MM.1S (cell line): Measurements from ENCODE around the gene OPRM1.

Source experiments
- DNase-seq: peaks from one replicate; pipeline ENCODE4 v3.0.0-alpha.2; 2015
- H2AFZ ChIP-seq: fragments of 300-600 bp; sonication (generic); 2 replicates; pipeline ENCODE4 v1.6.0; 2016; ENCODE audit warnings: antibody characterized with exemption, low read length
- H3F3A ChIP-seq: fragments of 300-600 bp; sonication (generic); 2 replicates; pipeline ENCODE4 v1.6.1; 2016; ENCODE audit warnings: mild to moderate bottlenecking, antibody characterized with exemption, low read length, moderate library complexity, mixed read lengths; ENCODE audit not compliant: insufficient read depth
- H3K27ac ChIP-seq: fragments of 300-600 bp; sonication (generic); 2 replicates; pipeline ENCODE4 v1.5.1; 2016; ENCODE audit warnings: mild to moderate bottlenecking, low read length
- H3K27me3 ChIP-seq: fragments of 300-600 bp; sonication (generic); replicated peaks from 2 replicates; pipeline ENCODE4 v1.6.0; 2016; ENCODE audit warnings: low read length; ENCODE audit not compliant: insufficient read depth
- H3K36me3 ChIP-seq: fragments of 300-600 bp; sonication (generic); replicated peaks from 2 replicates; pipeline ENCODE4 v1.6.1; 2016; ENCODE audit warnings: mild to moderate bottlenecking, low read length, mixed read lengths; ENCODE audit not compliant: insufficient read depth
- H3K4me1 ChIP-seq: fragments of 300-600 bp; sonication (generic); 2 replicates; pipeline ENCODE4 v1.6.1; 2016; ENCODE audit warnings: low read length, mixed read lengths
- H3K4me2 ChIP-seq: fragments of 300-600 bp; sonication (generic); 2 replicates; pipeline ENCODE4 v1.6.0; 2016; ENCODE audit warnings: low read depth, low read length
- H3K4me3 ChIP-seq: fragments of 300-600 bp; sonication (generic); 2 replicates; pipeline ENCODE4 v1.5.1; 2016; ENCODE audit warnings: low read length, mixed read lengths
- H3K79me2 ChIP-seq: fragments of 300-600 bp; sonication (generic); 2 replicates; pipeline ENCODE4 v1.6.1; 2016; ENCODE audit warnings: mixed run types, low read length, mixed read lengths
- H3K9ac ChIP-seq: fragments of 300-600 bp; sonication (generic); 2 replicates; pipeline ENCODE4 v1.6.1; 2016; ENCODE audit warnings: low read length, mixed read lengths
- H3K9me2 ChIP-seq: fragments of 300-600 bp; sonication (generic); replicated peaks from 2 replicates; pipeline ENCODE4 v1.6.1; 2016; ENCODE audit warnings: mild to moderate bottlenecking, low read length, mixed read lengths; ENCODE audit not compliant: insufficient read depth
- H3K9me3 ChIP-seq: fragments of 300-600 bp; sonication (generic); replicated peaks from 2 replicates; pipeline ENCODE4 v1.6.1; 2016; ENCODE audit warnings: mild to moderate bottlenecking, low read length, mixed read lengths; ENCODE audit not compliant: insufficient read depth
- H4K20me1 ChIP-seq: fragments of 300-600 bp; sonication (generic); 2 replicates; pipeline ENCODE4 v1.6.1; 2016; ENCODE audit warnings: mild to moderate bottlenecking, low read length, moderate library complexity, mixed read lengths; ENCODE audit not compliant: insufficient read depth
- EZH2 ChIP-seq: fragments of 300-600 bp; sonication (generic); optimal IDR thresholded peaks from 2 replicates; pipeline ENCODE3; 2017; ENCODE audit warnings: low read depth, mild to moderate bottlenecking, antibody characterized with exemption, low read length, mixed read lengths
- EZH2phosphoT487 ChIP-seq: fragments of 300-600 bp; sonication (generic); IDR thresholded peaks from 2 replicates; pipeline ENCODE4 v1.6.1; 2018; ENCODE audit warnings: antibody characterized with exemption, low read length
- TF ChIP-seq, protein P1 (sequence below): fragments of 300-600 bp; sonication (generic); IDR thresholded peaks from 2 replicates; pipeline ENCODE4 v1.5.1; 2016; ENCODE audit warnings: antibody characterized with exemption, low read length, mixed read lengths

Gene OPRM1

GRCh38 chr6:154257067-154257466, 218.0 kb downstream of the OPRM1 start:
- H4K20me1 ChIP-seq: no peaks in the 10 kb centered on the region
- H3K4me2 ChIP-seq: no peak overlapping the region
- no peaks in the 10 kb centered on the region for H3F3A ChIP-seq
- no peak for DNase-seq
- H3K79me2 ChIP-seq: no peaks in the 10 kb centered on the region
- H3K9ac ChIP-seq: no peak overlapping the region
- TF ChIP-seq EZH2 (no peak), EZH2phosphoT487 (no peak)
- TF ChIP-seq, protein P1, sequence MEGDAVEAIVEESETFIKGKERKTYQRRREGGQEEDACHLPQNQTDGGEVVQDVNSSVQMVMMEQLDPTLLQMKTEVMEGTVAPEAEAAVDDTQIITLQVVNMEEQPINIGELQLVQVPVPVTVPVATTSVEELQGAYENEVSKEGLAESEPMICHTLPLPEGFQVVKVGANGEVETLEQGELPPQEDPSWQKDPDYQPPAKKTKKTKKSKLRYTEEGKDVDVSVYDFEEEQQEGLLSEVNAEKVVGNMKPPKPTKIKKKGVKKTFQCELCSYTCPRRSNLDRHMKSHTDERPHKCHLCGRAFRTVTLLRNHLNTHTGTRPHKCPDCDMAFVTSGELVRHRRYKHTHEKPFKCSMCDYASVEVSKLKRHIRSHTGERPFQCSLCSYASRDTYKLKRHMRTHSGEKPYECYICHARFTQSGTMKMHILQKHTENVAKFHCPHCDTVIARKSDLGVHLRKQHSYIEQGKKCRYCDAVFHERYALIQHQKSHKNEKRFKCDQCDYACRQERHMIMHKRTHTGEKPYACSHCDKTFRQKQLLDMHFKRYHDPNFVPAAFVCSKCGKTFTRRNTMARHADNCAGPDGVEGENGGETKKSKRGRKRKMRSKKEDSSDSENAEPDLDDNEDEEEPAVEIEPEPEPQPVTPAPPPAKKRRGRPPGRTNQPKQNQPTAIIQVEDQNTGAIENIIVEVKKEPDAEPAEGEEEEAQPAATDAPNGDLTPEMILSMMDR: no peak
- no peaks in the 10 kb centered on the region for H3K27me3 ChIP-seq
- H3K36me3 ChIP-seq: no peaks in the 10 kb centered on the region
- no peak overlapping the region for H3K27ac ChIP-seq
- H3K4me3 ChIP-seq: no peak overlapping the region
- H3K9me2 ChIP-seq: no peaks in the 10 kb centered on the region
- no peaks in the 10 kb centered on the region for H3K4me1 ChIP-seq
- no peaks in the 10 kb centered on the region for H3K9me3 ChIP-seq
- H2AFZ ChIP-seq: no peak overlapping the region

- H3K79me2 ChIP-seq: no peaks in the 10 kb centered on the region
- H3K36me3 ChIP-seq: no peaks in the 10 kb centered on the region
- H3K27me3 ChIP-seq: no peaks in the 10 kb centered on the region
- TF ChIP-seq EZH2phosphoT487 (no peak), EZH2 (no peak)
- TF ChIP-seq, protein P1: no peak
- DNase-seq: no peak
- H3F3A ChIP-seq: no peaks in the 10 kb centered on the region
- H3K27ac ChIP-seq: no peak overlapping the region
- H3K9me3 ChIP-seq: no peaks in the 10 kb centered on the region
- H4K20me1 ChIP-seq: no peaks in the 10 kb centered on the region
- no peak overlapping the region for H3K4me3 ChIP-seq
- H2AFZ ChIP-seq: no peak overlapping the region
- H3K9ac ChIP-seq: no peak overlapping the region
- H3K9me2 ChIP-seq: no peaks in the 10 kb centered on the region
- H3K4me2 ChIP-seq: no peak overlapping the region
- H3K4me1 ChIP-seq: no peaks in the 10 kb centered on the region
These were observed 219.2 kb downstream of the OPRM1 start for GRCh38 chr6:154258064-154258757.

GRCh38 chr6:154261688-154262397, 222.8 kb downstream of the OPRM1 start:
- Histone ChIP-seq H3K79me2 (no peaks in the 10 kb centered on the region), H3K9me3 (no peaks in the 10 kb centered on the region), H3F3A (no peaks in the 10 kb centered on the region), H3K27me3 (no peaks in the 10 kb centered on the region), H3K4me3 (no peak overlapping the region), H2AFZ (no peak overlapping the region), H3K4me2 (no peak overlapping the region), H3K4me1 (no peaks in the 10 kb centered on the region), H3K9me2 (no peaks in the 10 kb centered on the region), H3K36me3 (no peaks in the 10 kb centered on the region), H3K9ac (no peak overlapping the region), H3K27ac (no peak overlapping the region), H4K20me1 (no peaks in the 10 kb centered on the region)
- no peak for TF ChIP-seq EZH2
- TF ChIP-seq EZH2phosphoT487: no peak
- TF ChIP-seq, protein P1: no peak
- DNase-seq: no peak
